ENCODE data around the gene ZBTB18.

The ZBTB18 gene

GRCh38 chr1:244092293-244092963 lies 41.3 kb downstream of the ZBTB18 start:
- no peak for DNase-seq

DNA sequence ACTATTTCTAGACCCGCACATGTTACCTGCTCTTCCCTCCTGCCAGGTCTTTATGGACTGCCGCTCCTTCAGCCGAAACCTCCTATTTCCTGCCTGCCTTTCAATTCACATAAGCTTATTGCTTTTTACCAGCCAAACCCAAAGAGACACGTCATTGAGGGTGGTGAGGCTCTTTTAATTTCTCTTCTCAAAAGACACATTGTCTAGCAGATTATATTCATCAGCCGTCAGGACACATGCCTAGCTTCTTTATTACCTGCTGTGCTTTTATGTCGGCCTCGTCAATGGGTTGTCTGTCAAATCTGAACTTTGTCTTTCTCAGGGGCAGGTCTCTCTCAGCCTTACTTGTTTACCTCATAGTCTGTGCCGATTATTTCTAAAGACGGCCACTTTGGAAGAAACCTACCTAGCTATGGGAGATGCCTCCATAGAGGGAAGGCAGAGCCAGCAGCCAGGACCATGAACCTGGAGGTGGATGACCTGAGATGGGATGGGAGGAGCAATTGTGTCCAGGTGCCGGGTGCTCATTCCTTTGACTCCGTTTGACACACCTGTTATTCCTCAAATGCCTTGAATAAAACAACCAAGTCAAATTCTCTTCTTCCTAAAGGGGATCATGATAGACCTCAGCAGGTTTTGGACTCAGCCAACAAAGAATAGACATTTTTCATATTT lies 42.0 kb downstream of the ZBTB18 start:
- DNase-seq: no peak

- no peak for DNase-seq
These were observed 43.9 kb downstream of the ZBTB18 start for GRCh38 chr1:244094880-244095528.

GRCh38 chr1:244095529-244095911 lies 44.4 kb downstream of the ZBTB18 start:
- no peak for DNase-seq

DNA sequence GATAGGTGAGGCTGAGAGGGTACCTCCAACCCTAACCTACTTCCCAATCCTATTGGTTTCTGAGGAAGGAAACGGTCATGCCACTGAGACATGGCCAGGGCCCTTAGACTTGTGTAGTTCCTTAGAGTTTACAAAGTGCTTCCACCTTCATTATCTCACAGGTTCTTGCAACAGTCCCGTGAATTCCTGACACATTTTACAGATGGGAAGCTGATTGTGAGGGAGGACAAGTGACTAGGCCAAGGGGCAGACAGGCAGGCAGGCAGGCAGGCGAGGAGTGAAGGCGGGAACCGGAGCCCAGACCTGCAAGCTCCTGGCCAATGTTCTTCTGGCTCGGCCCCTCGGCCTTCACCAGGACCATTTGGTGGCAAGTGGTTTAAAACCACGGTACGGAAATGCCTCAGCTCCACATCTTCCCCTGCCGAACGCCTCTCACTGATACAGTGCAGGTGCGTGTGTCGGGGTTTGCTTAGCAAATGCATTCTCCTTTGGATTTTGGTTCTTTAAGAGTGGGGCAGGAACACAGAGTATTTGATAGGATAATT lies 45.1 kb downstream of the ZBTB18 start:
- no peak for DNase-seq

DNA sequence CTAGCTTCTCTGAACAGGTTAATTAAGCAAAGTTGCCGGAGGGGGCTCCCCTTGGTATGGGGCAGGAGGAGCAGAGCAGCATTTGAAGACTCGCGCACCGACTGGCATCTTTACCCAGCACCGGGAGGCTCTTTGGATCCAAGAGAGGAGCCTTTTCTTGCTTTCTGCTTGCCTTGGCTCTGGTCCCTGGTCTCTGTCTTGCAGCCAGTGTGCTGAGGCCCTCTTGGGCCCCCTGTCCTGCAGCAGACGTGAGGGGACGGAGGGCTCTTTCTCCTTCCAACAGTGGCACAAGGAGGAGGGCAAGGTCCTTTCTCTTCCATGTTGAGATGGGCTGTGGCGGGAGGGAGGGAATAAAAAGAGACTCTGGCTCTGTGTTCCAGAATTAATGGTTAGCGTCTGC lies 45.6 kb downstream of the ZBTB18 start:
- no peak for DNase-seq

DNA sequence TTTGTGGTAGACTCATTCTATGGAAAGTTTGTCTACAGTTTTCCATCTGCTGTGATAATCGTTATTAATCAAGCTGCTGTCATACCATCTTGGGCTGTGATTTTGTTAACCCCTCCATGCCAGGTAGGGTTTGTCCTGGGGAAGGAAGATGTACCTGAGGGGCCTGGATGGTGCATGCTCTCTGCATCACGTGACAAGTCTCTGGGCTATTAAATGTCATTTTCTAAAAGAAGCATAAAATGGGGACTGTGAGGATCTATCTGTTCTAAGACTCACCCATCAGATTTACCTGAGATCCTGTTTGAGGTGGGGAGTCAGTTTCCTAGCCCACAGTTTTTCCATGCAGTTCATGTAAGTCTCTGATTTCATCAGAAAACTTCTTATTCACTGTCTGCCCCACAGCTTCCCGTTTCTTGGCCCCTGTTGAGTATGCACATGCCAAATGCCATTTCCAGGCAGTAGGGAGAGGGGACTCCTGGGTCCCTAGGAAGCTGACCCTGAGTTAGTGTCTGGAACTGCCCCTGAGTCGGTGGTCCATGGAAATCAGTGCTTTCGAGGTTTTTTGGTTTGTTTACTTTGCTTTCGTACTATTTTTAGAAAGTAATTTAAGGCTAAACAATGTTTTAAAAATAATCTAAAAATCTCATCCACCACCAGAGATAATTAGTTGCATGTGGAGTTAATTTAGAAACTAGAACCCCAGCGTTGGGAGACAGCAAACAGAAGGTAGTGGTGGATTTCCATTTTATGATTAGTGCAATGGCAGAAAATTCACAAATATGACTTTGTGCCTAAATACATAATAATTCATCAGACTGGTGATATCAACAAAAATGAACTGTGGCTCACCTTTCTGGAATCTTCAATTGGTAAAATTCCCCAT lies 46.7 kb downstream of the ZBTB18 start:
- no peak for DNase-seq

DNA sequence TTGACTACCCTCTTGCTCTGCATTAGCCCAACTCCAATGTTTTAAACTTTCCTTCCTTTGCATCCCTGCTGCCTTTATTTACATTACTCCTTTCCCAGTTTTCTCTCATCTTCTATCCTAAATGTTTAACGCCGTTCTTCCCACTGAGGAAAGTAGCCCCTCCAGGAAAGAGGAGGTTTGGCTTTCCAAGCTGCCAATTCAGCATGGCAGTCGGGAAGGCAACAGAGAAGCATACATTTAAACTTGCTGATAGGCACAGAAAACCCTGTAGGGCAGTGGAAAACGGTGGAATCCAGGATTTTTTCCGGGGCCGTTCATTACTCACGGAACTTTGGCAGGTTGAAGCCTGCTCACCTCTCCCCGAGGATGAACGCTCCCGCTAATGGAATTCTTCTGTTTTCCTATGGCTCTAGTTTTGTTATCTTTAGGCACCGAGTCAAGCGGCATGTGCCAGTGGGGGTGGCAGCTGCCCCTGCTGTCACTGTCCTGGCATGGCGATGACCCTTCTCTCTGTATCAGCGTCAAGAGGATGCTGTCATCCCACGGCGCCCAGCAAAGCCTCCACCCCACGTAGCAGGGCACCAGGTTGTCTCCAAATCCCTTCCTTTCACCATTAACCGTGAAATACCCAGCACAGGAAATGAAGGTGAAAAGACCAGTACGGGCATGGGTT lies 48.3 kb downstream of the ZBTB18 start:
- no peak for DNase-seq

GRCh38 chr1:244100276-244100675 lies 49.2 kb downstream of the ZBTB18 start:
- no peak for DNase-seq

DNA sequence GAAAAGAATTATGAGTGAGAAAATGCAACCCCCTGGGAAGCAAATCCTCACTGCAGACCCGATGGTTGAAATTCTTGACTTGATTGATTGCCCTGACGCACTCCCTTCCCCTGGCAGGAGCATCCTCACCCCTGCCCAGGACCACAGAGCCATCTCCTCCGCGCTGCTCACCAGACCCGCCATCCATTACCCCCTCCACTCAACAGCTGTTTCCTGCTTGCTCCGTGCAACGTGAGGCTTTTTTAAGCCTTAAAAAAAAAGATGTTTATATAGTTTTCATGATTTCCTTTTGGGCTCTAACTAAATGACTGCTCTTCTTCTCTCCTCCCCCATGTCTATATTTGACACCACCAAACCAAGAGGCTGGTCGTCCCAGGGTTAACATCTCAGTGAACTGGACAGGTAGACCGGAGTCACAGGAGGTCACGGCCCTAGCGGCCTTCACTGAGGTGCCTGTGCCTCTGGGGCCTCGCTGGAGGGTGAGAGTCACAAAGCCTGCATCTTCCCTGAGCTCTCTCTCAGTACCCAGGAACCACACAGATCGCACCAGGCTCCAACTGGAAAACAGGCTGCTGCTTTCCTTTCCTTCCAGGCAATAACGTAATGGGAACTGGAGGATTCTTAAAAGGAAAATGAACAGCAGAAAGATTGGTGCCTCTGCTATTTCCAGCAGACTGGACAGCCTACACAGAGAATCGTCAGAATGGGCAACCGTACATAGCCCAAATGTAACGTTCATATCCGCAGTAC lies 49.8 kb downstream of the ZBTB18 start:
- DNase-seq: no peak

DNA sequence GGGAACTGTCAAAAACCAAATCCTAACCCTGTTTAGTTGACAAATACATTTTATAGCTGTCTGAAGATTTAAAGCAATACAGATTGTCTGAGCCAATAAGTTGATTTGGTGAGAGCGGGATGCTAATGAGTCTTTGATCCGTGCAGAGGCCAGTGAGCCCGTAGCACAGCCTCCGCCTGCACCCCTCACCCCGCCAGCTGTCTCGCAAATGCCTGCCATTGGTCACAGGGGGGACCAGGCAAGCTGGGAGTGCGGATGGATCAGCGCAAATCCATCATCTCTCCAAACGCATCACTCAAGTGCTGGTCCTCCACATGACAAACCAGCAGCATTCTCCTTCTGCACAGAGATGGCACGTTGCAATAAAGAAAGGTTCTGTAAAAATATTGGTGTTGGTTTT lies 51.0 kb downstream of the ZBTB18 start:
- DNase-seq: no peak

DNA sequence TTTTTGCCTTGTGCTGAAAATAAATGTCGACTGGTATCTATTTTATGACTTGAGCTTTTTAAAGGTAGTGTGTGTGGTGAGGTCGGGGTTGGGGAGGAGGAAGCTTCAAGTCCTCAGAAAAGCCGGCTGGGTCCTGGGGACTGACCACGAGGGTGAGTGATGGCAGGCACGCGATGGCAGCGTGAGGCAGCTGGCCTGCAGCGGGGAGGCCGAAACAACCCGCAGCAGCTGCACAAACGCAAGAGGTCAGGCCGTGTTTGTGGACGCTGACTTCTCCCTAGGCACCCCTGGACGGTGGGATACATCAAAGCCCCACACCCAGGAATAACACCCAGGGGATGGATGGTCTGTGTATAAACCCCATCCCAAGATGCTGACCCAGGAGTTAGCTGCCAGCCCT lies 51.4 kb downstream of the ZBTB18 start:
- no peak for DNase-seq

- no peak for DNase-seq
These were observed 53.4 kb downstream of the ZBTB18 start for GRCh38 chr1:244104309-244105060.

GRCh38 chr1:244106176-244106575 lies 55.1 kb downstream of the ZBTB18 start:
- DNase-seq: no peak
